HTR-8/SVneo (cell line): Measurements from ENCODE around the gene IL22RA2.
A peak's percentile ranks its signal among the peaks of the same experiment; 100 is the strongest.

Source experiments
- DNase-seq: peaks from one replicate; pipeline ENCODE4 v3.0.0; 2011; ENCODE audit warnings: low spot score, mixed read lengths; ENCODE audit not compliant: insufficient read length
- FAIRE-seq: peaks from 2 replicates; lab custom pipeline; 2011; peaks lifted over from hg19 to GRCh38; lab: Jason Lieb, UNC

IL22RA2 gene

DNA sequence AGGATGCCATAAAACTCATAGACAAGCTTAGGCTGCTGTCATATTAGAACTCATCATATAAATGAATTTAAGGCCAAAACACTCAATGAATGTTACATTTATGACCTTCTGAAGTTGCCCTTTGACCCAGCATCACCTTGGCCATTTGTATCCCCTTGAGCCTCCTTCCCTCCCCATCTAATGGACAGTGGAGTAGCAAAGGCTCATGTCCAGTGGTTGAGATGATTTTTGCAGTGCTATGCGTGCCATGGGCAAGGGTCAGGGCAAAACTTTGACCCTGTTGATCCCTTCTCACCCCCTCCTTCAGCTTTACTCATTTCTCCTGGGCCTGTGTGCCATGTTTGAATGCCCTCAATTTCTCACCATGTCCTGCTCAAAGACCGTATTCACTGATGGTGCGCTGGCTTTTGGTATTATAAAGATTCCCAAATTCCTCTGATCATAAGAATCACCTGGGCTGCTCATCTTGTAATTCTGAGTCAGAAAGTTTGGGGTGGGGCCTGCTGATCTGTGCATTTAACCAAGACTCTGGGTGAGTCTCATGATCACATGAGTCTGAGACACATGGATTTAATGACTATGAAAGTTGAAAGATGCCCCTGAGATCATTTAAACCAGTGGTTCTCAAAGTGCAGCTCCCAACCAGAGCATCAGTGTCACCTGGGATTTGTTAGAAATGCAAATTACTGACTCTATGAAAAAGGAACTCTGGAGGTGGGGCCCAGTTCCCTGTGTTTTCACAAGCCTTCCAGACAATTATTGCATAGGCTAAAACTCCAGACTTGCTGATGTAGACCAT, 71.2 kb downstream of the IL22RA2 start:
- FAIRE-seq (no peak), DNase-seq (no peak)

DNA sequence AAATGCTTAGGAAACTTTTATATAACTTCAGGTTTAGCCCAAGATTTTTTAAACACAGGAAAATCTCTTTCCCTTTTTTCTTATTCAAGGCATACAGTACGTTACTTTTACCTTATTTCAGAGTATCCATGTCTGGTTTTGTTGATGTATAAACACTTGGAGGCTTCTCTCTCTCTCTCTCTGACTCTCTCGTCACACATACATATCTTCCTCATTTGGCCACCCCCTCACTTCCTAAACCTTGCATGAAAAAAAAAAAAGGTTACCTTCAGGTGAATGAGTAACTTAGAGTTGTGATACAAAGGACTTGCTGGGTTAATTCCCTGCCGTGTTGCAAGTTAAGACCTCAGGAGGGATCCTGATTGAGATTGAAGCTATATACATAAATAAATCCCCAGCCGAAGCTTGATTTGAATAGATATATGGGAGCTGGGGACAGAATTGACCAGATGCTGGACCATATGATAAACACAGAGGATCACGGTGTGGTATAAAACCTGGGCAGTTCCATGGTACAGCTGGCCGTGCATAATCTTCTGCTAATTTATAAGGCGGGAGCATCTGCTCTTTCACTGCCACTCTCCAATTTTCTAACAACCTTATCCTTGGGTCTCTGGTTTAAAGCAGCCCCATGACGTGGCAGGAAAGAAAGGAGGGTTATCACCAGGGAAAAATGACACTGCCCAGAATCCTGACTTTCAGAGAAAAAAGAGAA, 73.6 kb downstream of the IL22RA2 start:
- DNase-seq: no peak
- FAIRE-seq: no peak

DNA sequence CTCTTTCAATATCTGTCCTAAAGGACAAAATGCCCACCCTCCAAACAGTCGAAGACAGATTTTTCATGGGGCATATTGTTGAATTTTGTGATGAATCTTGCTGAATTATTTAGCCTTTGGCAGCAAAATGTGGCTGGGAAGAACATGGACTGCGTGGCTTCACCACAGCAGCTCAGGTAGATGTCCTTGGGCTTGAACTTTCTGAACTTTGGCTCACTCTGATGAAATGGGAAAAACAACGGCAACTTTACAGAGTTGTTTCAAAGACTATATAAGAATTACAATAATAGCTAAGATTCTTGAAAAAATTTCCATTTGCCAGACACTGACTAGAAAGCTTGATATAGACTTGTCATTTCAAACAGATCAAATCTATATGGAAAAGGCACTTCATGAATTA, 75.9 kb downstream of the IL22RA2 start:
- DNase-seq (no peak), FAIRE-seq (no peak)

DNA sequence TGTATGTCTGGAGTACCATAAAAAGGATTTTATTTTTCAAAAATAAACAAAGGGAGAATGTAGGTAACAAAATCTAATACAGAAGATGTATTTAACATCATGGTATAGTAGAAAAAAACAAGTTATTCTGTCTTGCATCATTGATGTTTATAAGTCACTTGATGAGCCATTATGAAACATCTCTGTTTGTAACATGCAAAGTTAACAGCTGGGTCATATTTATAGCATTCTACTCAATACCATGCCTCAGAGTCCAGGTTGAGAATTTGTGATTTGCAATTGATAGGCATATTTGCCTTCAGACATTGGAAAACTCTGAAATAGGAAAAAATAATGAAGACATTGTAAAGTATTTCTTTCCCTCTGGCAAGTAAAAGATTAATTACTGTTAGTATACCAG, 76.4 kb downstream of the IL22RA2 start:
- DNase-seq: no peak
- no peak for FAIRE-seq

DNA sequence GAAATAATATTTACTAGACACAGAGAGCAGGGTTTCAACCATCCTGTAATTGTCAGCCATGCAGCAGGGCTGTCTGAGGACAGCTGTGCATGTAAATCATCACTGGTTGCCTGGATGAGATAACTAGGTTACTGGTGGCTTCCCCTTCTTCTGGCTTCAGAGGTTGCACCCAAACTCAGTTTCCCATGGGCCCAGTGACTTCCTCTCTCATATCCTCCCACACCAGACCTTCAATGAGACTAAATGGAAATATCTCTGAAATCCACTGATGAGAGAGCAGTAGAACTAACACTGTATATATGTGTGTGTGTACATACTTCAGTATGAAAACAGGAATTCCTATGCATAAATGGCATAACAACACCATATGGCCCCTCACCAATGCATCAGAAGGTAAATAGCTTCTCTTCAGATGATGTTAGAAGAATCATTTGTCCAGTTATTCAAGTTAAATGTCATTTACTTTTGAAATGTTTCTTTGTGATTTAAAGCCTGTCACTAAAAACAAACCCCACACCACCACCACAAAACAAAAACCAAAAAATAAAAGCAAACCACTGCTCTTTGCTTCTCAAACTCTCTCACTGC, 77.7 kb downstream of the IL22RA2 start:
- FAIRE-seq: no peak
- no peak for DNase-seq

DNA sequence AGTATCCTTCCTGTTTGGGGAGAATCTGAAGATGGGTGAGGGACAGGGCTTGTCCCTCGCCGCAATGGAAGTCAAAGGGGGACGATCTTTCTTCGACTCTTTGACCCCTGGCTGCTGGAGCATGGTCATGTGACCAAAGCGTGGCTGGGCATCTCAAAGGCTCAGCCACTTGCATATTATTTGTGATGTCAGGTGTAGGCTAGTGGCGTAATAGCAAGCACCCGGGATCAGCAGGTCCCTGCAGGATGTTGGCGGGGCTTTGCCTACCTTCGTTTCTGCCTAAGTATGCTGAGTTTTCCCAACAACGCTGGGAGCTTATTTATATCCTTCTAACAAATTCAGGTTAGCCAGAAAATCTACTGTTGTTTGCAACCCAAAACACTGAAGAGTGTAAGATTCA, 78.4 kb downstream of the IL22RA2 start:
- no peak for FAIRE-seq
- no peak for DNase-seq

DNA sequence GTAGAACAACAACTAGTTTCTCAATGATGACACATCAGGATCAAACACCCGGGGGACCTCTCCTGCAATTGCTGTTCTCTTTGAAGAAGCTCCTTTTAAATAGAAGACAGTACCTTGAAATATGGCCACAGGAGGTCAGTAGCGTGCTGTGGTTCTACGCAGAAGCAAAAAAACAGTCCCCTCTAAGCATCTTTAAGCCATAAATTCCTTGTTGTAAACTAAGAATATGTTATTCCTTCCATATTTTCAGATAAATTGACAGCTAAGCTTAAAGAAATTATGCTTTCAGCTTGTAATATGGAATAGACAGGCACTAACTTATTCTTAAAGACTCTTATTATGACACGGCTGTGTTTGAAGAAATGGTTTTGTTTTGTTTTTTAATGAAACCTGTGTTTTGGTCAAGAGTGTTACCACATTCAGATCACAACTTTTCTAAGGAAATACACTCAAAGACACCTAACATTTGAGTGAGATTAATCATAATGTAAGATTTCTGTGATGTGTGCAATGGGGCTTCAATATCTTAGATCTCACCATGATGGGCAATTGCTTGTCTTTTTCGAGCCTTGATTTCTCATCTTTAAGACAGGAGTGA, 78.9 kb downstream of the IL22RA2 start:
- FAIRE-seq: no peak
- peak; percentile 54 for DNase-seq
